HepG2 (cell line): ENCODE results near the gene FKBP1B. TPM values are rescaled to one million over a fixed set of nuclear protein-coding genes. Genes with fewer than 3 reads are reported as not detected.

Source experiments
- BCLAF1 ChIP-seq: fragments of 450-650 bp; IDR thresholded peaks from 2 replicates; pipeline ENCODE4 v1.6.1; 2017; ENCODE audit warnings: mild to moderate bottlenecking
- FIP1L1 ChIP-seq: fragments of 200-400 bp; formaldehyde crosslinking; IDR thresholded peaks from 2 replicates; pipeline ENCODE4 v1.6.1; 2018; ENCODE audit warnings: low read depth, mild to moderate bottlenecking, low read length, moderate library complexity, borderline replicate concordance; ENCODE audit not compliant: insufficient read depth
- FOXP1 ChIP-seq, 2 experiments: fragments of 450-650 bp in 1 of 2; IDR thresholded peaks; 2 replicates each; pipeline ENCODE4 v1.6.1; 2017 to 2018; ENCODE audit warnings: antibody characterized with exemption in 1 of 2
- HIVEP1 ChIP-seq: sonication (generic); formaldehyde crosslinking; IDR thresholded peaks from 2 replicates; pipeline ENCODE4 v1.4.0; 2020; ENCODE audit warnings: mild to moderate bottlenecking, missing genetic modification reagents
- KDM5A ChIP-seq: fragments of 200-600 bp; sonication (generic); IDR thresholded peaks from 2 replicates; pipeline ENCODE4 v1.7.0; 2018; ENCODE audit warnings: antibody characterized with exemption, mild to moderate bottlenecking, low read length, borderline replicate concordance
- MED8 ChIP-seq: sonication (generic); formaldehyde crosslinking; IDR thresholded peaks from 2 replicates; pipeline ENCODE4 v1.8.1; 2023; ENCODE audit warnings: mild to moderate bottlenecking, missing genetic modification reagents; ENCODE audit not compliant: insufficient replicate concordance
- MLLT10 ChIP-seq: sonication (generic); formaldehyde crosslinking; IDR thresholded peaks from 2 replicates; pipeline ENCODE4 v1.4.0; 2020; ENCODE audit warnings: missing genetic modification reagents
- NFATC3 ChIP-seq: sonication (generic); formaldehyde crosslinking; IDR thresholded peaks from 2 replicates; pipeline ENCODE4 v1.5.1; 2020; ENCODE audit warnings: mild to moderate bottlenecking, missing genetic modification reagents
- PAX8 ChIP-seq: sonication (generic); formaldehyde crosslinking; IDR thresholded peaks from 2 replicates; pipeline ENCODE4 v1.8.0; 2022; ENCODE audit warnings: mild to moderate bottlenecking, missing genetic modification reagents, borderline replicate concordance
- POLR2G ChIP-seq: fragments of 200-400 bp; formaldehyde crosslinking; IDR thresholded peaks from 2 replicates; pipeline ENCODE4 v1.6.1; 2018; ENCODE audit warnings: mild to moderate bottlenecking, low read depth, low read length, moderate library complexity
- SIN3B ChIP-seq: fragments of 150-350 bp; IDR thresholded peaks from 2 replicates; pipeline ENCODE4 v1.6.1; 2014; ENCODE audit warnings: low read length
- SMARCE1 ChIP-seq: fragments of 450-650 bp; IDR thresholded peaks from 2 replicates; pipeline ENCODE4 v1.6.1; 2017; ENCODE audit warnings: borderline replicate concordance
- THAP7 ChIP-seq: sonication (generic); formaldehyde crosslinking; IDR thresholded peaks from 2 replicates; pipeline ENCODE4 v1.8.1; 2023; ENCODE audit warnings: mild to moderate bottlenecking, missing genetic modification reagents
- ZMAT5 ChIP-seq: sonication (generic); formaldehyde crosslinking; IDR thresholded peaks from 2 replicates; pipeline ENCODE4 v1.5.0; 2020; ENCODE audit warnings: mild to moderate bottlenecking, low read depth, missing genetic modification reagents, borderline replicate concordance
- ZNF224 ChIP-seq: sonication (generic); formaldehyde crosslinking; IDR thresholded peaks from 2 replicates; pipeline ENCODE4 v1.5.0; 2020; ENCODE audit warnings: mild to moderate bottlenecking, missing genetic modification reagents
- ZNF33A ChIP-seq: sonication (generic); formaldehyde crosslinking; IDR thresholded peaks from 2 replicates; pipeline ENCODE4 v1.5.1; 2020; ENCODE audit warnings: missing genetic modification reagents, mild to moderate bottlenecking, moderate library complexity, borderline replicate concordance
- ZNF619 ChIP-seq: sonication (generic); formaldehyde crosslinking; IDR thresholded peaks from 2 replicates; pipeline ENCODE4 v1.4.0; 2020; ENCODE audit warnings: mild to moderate bottlenecking, missing genetic modification reagents
- ZNF772 ChIP-seq: sonication (generic); formaldehyde crosslinking; IDR thresholded peaks from 2 replicates; pipeline ENCODE4 v1.5.0; 2020; ENCODE audit warnings: mild to moderate bottlenecking, missing genetic modification reagents
- ZNF792 ChIP-seq: IDR thresholded peaks from 2 replicates; pipeline ENCODE4 v1.6.1; 2016
- polyA plus RNA-seq, 8 experiments: library from polyadenylated mRNA; depleted of rRNA in 3 of 8; stranded (reverse) in 7 of 8; unstranded in 1 of 8; fragments of >200 nt; fragmentation: Illumina TruSeq in 4 of 8; extraction: Trizol in 4 of 8; gene quantifications; 2 replicates each; pipeline versions ENCODE4 v1.2.1 to v1.2.3, GENCODE V29; 2011 to 2016; ENCODE audit warnings: low read depth in 4 of 8, missing spikeins in 1 of 8, mixed read lengths in 1 of 8; ENCODE audit not compliant: insufficient read depth in 1 of 8
- total RNA-seq, 5 experiments: library from RNA; depleted of rRNA; stranded (reverse); fragments of >200 nt; fragmentation: Illumina TruSeq; extraction: Trizol; gene quantifications; 2 replicates each; pipeline ENCODE4 v1.2.3, GENCODE V29; 2016; ENCODE audit warnings: low read depth in 1 of 5
- TF ChIP-seq, protein P1 (sequence below): IDR thresholded peaks from 2 replicates; pipeline ENCODE4 v1.6.1; 2016; ENCODE audit warnings: low read depth, borderline replicate concordance
- TF ChIP-seq, protein P2 (sequence below): sonication (generic); formaldehyde crosslinking; IDR thresholded peaks from 2 replicates; pipeline ENCODE4 v1.4.0; 2020; ENCODE audit warnings: missing genetic modification reagents

The FKBP1B gene
- total and polyA plus RNA-seq, 2 of the 13 experiments (the other 11 are each of a cell fraction or from before 2014, with no cell fraction given) = 35.2 to 96.3 TPM

- TF ChIP-seq, protein P1, sequence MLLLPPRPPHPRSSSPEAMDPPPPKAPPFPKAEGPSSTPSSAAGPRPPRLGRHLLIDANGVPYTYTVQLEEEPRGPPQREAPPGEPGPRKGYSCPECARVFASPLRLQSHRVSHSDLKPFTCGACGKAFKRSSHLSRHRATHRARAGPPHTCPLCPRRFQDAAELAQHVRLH = peak; percentile 88; the same call in 1 of the 2 replicates
- peak; percentile 89; the same call in 1 of the 2 replicates for TF ChIP-seq ZNF772 (CRISPR knock-in tag)
- no peak; the same call in 1 of the 2 replicates for TF ChIP-seq THAP7 (CRISPR knock-in tag)
- TF ChIP-seq SMARCE1 = no peak
- peak; percentile 89; the same call in 1 of the 2 replicates for TF ChIP-seq ZNF224 (CRISPR knock-in tag)
- no peak for TF ChIP-seq FOXP1 (IDR thresholded peaks at IDR 0.05)
- TF ChIP-seq FOXP1 (CRISPR knock-in tag; IDR thresholded peaks at IDR 0.05) = no peak
- TF ChIP-seq ZNF619 = no peak
- no peak; the same call in 1 of the 2 replicates for TF ChIP-seq ZMAT5 (CRISPR knock-in tag)
- TF ChIP-seq MED8 = peak; percentile 62
- no peak for TF ChIP-seq FIP1L1
- TF ChIP-seq BCLAF1 = no peak
- TF ChIP-seq, protein P2, sequence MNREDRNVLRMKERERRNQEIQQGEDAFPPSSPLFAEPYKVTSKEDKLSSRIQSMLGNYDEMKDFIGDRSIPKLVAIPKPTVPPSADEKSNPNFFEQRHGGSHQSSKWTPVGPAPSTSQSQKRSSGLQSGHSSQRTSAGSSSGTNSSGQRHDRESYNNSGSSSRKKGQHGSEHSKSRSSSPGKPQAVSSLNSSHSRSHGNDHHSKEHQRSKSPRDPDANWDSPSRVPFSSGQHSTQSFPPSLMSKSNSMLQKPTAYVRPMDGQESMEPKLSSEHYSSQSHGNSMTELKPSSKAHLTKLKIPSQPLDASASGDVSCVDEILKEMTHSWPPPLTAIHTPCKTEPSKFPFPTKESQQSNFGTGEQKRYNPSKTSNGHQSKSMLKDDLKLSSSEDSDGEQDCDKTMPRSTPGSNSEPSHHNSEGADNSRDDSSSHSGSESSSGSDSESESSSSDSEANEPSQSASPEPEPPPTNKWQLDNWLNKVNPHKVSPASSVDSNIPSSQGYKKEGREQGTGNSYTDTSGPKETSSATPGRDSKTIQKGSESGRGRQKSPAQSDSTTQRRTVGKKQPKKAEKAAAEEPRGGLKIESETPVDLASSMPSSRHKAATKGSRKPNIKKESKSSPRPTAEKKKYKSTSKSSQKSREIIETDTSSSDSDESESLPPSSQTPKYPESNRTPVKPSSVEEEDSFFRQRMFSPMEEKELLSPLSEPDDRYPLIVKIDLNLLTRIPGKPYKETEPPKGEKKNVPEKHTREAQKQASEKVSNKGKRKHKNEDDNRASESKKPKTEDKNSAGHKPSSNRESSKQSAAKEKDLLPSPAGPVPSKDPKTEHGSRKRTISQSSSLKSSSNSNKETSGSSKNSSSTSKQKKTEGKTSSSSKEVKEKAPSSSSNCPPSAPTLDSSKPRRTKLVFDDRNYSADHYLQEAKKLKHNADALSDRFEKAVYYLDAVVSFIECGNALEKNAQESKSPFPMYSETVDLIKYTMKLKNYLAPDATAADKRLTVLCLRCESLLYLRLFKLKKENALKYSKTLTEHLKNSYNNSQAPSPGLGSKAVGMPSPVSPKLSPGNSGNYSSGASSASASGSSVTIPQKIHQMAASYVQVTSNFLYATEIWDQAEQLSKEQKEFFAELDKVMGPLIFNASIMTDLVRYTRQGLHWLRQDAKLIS = no peak
- TF ChIP-seq HIVEP1 (CRISPR knock-in tag) = peak; percentile 34; the same call in 1 of the 2 replicates
- TF ChIP-seq PAX8 = 0 out of 2 replicates have a peak, but pooled peaks have one; percentile 97
- TF ChIP-seq NFATC3 (CRISPR knock-in tag) = peak; percentile 53; the same call in 1 of the 2 replicates
- no peak; the same call in 1 of the 2 replicates for TF ChIP-seq KDM5A
- TF ChIP-seq MLLT10 (CRISPR knock-in tag) = no peak
- TF ChIP-seq POLR2G = peak; percentile 92
- TF ChIP-seq SIN3B = 0 out of 2 replicates have a peak, but pooled peaks have one; percentile 31
- TF ChIP-seq ZNF792 = peak; percentile 56
- TF ChIP-seq ZNF33A (CRISPR knock-in tag) = 0 out of 2 replicates have a peak, but pooled peaks have one; percentile 73
These were observed 35.1 kb downstream of the FKBP1B start, which contains the start of gene TP53I3 (continued) for GRCh38 chr2:24084386-24085199.
